Activated CD4-positive, alpha-beta T cell treated with anti-CD3 and anti-CD28 coated beads, Interleukin-2, amount 10 ng/mL, durations not matched to agents 24 days and 14 days (primary cell): ENCODE data around the gene P3H3. TPM values are rescaled to one million over a fixed set of nuclear protein-coding genes. Genes with fewer than 3 reads are reported as not detected.

Experiments used
- DNase-seq: peaks from one replicate; pipeline ENCODE4 v3.0.0; 2022
- H3K27ac Mint-ChIP-seq: one replicate; pipeline ENCODE4 v1.8.0; 2022; ENCODE audit warnings: mild to moderate bottlenecking, mixed read lengths
- H3K27me3 Mint-ChIP-seq: one replicate; pipeline ENCODE4 v1.8.0; 2022; ENCODE audit warnings: mixed read lengths
- H3K36me3 Mint-ChIP-seq: one replicate; pipeline ENCODE4 v1.8.0; 2022; ENCODE audit warnings: low read depth, mild to moderate bottlenecking, mixed read lengths
- H3K4me1 Mint-ChIP-seq: one replicate; pipeline ENCODE4 v1.8.0; 2021; ENCODE audit warnings: mixed read lengths
- H3K4me3 Mint-ChIP-seq: one replicate; pipeline ENCODE4 v1.8.0; 2022; ENCODE audit warnings: mild to moderate bottlenecking, moderate library complexity, mixed read lengths
- H3K9me3 Mint-ChIP-seq: one replicate; pipeline ENCODE4 v1.8.0; 2021; ENCODE audit warnings: mixed read lengths
- intact Hi-C: fragments of 100-400 bp; cut with micrococcal nuclease; formaldehyde crosslinking; loops from one replicate; pipeline ENCODE4 v1.15.1; 2023
- total RNA-seq: library from RNA; stranded (reverse); gene quantifications from 2 replicates; pipeline ENCODE4 v1.2.3, GENCODE V29; 2022

P3H3 gene
- total RNA-seq, 1 donor from 2014 or later: 4.7 TPM

DNA sequence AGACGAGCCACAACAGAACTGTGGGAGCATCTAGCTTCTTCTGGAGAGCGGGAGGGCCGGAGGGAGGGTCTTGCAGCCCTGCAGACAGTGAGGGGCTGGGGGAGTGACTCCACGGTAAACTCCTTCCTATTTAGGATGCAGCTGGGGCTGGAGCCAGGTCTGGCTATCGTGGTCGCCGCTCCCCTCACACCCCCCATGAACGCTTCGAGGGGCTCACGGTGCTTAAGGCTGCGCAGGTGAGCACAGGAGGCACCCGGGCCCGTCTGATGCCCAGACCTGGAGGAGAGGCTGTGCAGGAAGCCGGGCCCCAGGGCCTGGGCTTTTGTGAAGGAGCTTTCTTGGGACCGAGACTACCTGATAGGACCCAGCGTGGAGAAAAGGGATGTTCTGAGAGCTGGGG, 8.6 kb downstream of the P3H3 start:
- H3K27me3 Mint-ChIP-seq: peaks cover 2% of the 10 kb centered on the region
- H3K9me3 Mint-ChIP-seq: no peaks in the 10 kb centered on the region
- DNase-seq: no peak
- intact Hi-C loops: no loop called here
- H3K36me3 Mint-ChIP-seq: no peaks in the 10 kb centered on the region
- peaks cover 7% of the 10 kb centered on the region for H3K4me1 Mint-ChIP-seq
- H3K27ac Mint-ChIP-seq: no peak overlapping the region
- no peak overlapping the region for H3K4me3 Mint-ChIP-seq

DNA sequence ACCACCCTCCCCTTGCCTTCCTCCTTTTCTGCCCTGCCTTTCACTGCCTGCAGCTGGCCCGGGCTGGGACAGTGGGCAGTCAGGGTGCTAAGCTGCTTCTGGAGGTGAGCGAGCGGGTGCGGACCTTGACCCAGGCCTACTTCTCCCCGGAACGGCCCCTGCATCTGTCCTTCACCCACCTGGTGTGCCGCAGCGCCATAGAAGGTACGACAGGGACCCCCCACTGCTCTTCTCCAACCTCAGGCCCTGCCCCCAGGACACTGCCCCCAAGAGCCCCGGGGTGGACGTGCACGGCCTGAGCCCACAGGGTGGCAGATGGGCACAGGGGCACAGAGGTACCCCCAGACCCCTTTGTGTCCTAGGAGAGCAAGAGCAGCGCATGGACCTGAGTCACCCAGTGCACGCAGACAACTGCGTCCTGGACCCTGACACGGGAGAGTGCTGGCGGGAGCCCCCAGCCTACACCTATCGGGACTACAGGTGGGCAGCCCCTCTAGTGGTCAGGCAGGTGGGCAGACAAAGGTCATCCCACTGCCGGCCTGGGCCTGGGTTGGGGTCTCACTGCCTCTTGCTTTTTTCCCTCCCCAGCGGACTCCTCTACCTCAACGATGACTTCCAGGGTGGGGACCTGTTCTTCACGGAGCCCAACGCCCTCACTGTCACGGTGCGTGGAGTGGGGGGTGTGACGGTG, 9.3 kb downstream of the P3H3 start:
- intact Hi-C loops: no loop called here
- no peaks in the 10 kb centered on the region for H3K36me3 Mint-ChIP-seq
- H3K4me1 Mint-ChIP-seq: peaks cover 7% of the 10 kb centered on the region
- H3K4me3 Mint-ChIP-seq: no peak overlapping the region
- peaks cover 1% of the 10 kb centered on the region for H3K27me3 Mint-ChIP-seq
- H3K9me3 Mint-ChIP-seq: no peaks in the 10 kb centered on the region
- no peak for DNase-seq
- no peak overlapping the region for H3K27ac Mint-ChIP-seq

DNA sequence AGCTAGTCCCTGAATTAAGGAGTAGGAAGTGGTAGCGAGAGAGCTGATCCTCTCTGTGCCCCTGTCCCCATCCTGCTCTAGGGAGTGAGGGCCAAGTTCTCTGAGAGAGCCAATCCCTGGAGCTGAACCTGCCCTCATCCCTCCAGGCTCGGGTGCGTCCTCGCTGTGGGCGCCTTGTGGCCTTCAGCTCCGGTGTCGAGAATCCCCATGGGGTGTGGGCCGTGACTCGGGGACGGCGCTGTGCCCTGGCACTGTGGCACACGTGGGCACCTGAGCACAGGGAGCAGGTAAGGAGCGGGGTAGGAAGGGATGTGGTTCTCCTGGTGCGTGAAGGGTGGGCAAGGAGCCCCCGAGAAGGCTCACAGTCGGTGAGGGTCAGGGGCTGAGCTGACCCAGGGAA, 10.6 kb downstream of the P3H3 start:
- Mint-ChIP-seq H3K27ac (no peak overlapping the region), H3K27me3 (peaks cover 1% of the 10 kb centered on the region), H3K4me1 (peaks cover 7% of the 10 kb centered on the region), H3K9me3 (no peaks in the 10 kb centered on the region), H3K4me3 (no peak overlapping the region), H3K36me3 (no peaks in the 10 kb centered on the region)
- no peak for DNase-seq
- intact Hi-C loops: no loop called here

DNA sequence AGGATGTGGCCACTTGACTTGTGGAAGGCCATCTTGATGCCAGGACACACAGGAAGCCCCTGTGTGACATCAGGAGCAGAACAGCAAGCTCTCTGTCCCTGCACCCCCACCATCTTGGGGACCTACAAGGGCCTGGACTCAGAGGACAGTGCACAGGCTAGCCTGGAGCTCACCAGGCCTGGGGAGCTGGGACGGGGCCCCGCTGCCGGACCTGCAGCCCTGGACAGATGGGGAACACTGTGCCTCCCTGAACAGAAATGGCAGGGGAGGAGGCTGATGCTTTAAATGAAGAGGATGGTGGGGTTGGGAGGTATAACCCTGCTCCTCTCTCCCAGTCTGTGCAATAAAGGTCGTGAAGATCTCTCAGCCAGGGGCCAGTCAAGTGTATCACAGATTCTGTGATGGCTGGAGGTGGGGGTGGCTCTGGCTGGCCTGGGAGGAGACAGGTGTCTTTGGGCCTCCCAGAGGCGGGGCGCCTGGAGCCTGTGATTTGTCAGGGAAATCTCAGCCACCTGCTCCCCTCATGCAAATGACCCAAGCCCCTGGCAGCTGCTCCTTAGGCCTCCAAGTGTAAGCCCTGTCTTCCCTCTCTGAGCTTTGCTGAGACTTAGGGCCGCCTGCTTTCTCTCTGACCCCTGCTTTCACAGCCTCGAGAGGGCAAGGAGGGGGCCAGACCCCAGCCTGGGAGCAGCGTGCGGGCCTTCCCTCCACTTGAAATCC, 11.4 kb downstream of the P3H3 start:
- no peak overlapping the region for H3K27ac Mint-ChIP-seq
- H3K27me3 Mint-ChIP-seq: no peaks in the 10 kb centered on the region
- H3K36me3 Mint-ChIP-seq: peaks cover under 1% of the 10 kb centered on the region
- no peak overlapping the region for H3K4me3 Mint-ChIP-seq
- H3K9me3 Mint-ChIP-seq: no peaks in the 10 kb centered on the region
- peaks cover 2% of the 10 kb centered on the region for H3K4me1 Mint-ChIP-seq
- no peak for DNase-seq
- intact Hi-C loops: no loop called here

DNA sequence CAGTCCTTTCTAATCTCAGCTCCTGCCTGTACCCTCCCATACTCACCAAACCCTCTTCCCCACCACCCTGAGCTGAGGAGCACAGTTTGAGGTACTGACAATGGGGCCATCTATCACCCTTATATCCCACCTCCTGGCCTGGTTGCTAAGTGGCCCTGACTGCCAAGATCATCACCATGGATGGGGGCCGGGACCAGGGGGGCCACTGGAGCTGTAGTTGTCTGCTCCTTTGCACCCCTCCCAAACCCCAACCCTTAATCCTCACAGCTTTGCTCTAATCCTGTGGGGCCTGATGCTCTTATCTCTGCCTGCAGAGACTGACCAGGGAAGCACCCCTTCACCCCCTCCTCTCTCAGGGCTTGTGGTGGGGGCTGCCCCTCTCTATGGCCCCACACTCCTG, 12.1 kb downstream of the P3H3 start:
- intact Hi-C loops: no loop called here

DNA sequence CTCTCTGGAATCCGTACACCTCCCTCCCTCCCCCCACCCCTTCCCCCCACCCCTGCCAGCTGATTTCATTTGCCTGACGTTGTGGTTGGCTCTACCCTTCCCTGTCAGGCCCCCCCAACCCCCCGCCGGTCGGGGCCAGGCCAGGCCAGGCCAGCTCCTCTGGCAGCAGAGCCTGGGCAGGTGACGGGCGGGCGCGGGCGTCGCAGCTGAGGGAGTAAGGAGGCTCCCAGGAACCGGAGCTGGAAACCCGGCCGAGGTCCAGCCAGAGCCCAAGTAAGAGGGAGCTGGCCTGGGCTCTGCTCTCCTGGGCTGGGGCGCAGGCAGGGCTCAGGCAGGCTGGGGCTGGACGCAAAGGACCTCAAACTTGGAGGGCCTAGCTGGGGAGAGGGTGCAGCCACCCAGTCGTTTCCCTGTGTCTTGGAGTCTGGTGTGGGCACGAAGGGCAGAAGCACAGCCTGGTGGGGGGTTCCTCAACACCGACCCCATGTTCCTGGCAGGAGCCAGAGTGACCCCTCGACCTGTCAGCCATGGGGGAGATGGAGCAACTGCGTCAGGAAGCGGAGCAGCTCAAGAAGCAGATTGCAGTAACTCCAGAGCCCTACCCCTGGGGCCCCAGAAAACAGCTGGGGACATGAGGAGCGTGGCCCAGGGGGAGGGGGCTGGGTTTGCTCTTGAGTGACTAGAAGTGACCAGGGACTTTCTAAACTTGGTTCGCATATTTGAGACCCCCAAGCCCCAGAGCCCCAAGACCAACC, 12.7 kb downstream of the P3H3 start, which contains the start of gene GNB3:
Gene GNB3 (plus strand): TSS at position 165 of the 755 bp plus-strand sequence. CDS start 363 bp downstream, at position 528.
- no peaks in the 10 kb centered on the region for H3K27me3 Mint-ChIP-seq
- no peaks in the 10 kb centered on the region for H3K9me3 Mint-ChIP-seq
- no peak for DNase-seq
- H3K4me1 Mint-ChIP-seq: peaks cover 2% of the 10 kb centered on the region
- H3K36me3 Mint-ChIP-seq: peaks cover 7% of the 10 kb centered on the region
- no peak within 1 kb of the TSS for H3K27ac Mint-ChIP-seq
- intact Hi-C loops: no loop called here
- H3K4me3 Mint-ChIP-seq: no peak within 1 kb of the TSS

More for the DNA sequence above, 12.1 kb downstream of the P3H3 start:
- Mint-ChIP-seq H3K9me3 (no peaks in the 10 kb centered on the region), H3K4me3 (no peak overlapping the region), H3K27me3 (no peaks in the 10 kb centered on the region), H3K4me1 (peaks cover 4% of the 10 kb centered on the region), H3K36me3 (peaks cover 4% of the 10 kb centered on the region), H3K27ac (no peak overlapping the region)
- DNase-seq: no peak

DNA sequence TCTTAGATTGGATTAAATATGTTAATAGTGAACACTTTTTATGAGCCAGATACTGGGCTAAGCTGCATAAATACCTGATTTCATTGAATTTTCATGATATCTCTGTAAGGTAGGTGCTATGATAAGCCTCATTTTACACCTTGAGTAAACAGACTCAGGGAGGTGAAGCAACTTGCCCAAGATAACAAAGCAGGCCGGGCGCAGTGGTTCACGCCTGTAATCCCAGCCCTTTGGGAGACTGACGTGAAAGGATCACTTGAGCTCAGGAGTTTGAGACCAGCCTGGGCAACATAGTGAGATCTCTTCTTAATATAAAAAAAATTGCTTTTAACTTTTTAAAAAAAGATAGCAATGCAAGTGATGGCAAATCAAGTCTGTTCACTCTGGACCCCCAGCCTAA, 13.9 kb downstream of the P3H3 start:
- peaks cover 5% of the 10 kb centered on the region for H3K4me1 Mint-ChIP-seq

DNA sequence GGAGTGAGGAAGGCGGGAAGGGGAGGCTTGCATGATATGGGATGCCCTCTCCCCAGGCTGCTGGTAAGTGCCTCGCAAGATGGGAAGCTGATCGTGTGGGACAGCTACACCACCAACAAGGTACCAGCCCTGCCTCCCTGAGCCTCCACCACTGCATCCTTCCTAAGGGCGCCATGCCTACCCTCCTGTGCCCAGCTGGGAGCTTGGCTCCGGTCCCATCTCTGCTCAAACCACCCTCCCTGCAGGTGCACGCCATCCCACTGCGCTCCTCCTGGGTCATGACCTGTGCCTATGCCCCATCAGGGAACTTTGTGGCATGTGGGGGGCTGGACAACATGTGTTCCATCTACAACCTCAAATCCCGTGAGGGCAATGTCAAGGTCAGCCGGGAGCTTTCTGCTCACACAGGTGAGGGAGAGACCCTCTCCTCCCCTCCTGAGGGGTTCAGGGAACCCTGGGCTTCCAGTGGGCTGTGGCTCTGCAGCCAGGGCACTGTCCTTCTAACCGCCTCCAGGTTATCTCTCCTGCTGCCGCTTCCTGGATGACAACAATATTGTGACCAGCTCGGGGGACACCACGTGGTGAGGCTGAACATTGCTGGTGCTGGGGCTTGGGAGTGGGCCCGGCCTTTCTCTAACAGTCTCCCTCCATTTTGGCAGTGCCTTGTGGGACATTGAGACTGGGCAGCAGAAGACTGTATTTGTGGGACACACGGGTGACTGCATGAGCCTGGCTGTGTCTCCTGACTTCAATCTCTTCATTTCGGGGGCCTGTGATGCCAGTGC, 15.1 kb downstream of the P3H3 start:
- H3K36me3 Mint-ChIP-seq: peaks cover 18% of the 10 kb centered on the region
- no peak overlapping the region for H3K4me3 Mint-ChIP-seq

More for the DNA sequence above, 13.9 kb downstream of the P3H3 start:
- H3K27ac Mint-ChIP-seq: no peak overlapping the region
- DNase-seq: no peak
- H3K36me3 Mint-ChIP-seq: peaks cover 12% of the 10 kb centered on the region
- intact Hi-C loops: no loop called here
- H3K9me3 Mint-ChIP-seq: no peaks in the 10 kb centered on the region
- H3K27me3 Mint-ChIP-seq: no peaks in the 10 kb centered on the region
- no peak overlapping the region for H3K4me3 Mint-ChIP-seq

DNA sequence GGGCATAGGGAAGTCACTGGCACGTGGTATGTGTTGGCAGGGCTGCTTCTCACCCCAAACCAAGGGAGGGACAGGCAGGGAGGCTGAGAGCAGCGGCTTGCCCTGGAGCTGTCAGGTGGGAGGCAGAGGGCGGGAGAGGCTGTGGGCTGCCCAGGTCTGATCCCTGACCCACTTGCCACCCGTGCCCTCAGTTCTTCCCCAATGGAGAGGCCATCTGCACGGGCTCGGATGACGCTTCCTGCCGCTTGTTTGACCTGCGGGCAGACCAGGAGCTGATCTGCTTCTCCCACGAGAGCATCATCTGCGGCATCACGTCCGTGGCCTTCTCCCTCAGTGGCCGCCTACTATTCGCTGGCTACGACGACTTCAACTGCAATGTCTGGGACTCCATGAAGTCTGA, 17.2 kb downstream of the P3H3 start:
- no peaks in the 10 kb centered on the region for H3K9me3 Mint-ChIP-seq
- DNase-seq: no peak
- intact Hi-C loops: no loop called here
- peaks cover 27% of the 10 kb centered on the region for H3K36me3 Mint-ChIP-seq
- H3K27me3 Mint-ChIP-seq: no peaks in the 10 kb centered on the region
- no peak overlapping the region for H3K27ac Mint-ChIP-seq
- H3K4me3 Mint-ChIP-seq: no peak overlapping the region
- H3K4me1 Mint-ChIP-seq: peaks cover 26% of the 10 kb centered on the region

More for the DNA sequence above, 15.1 kb downstream of the P3H3 start:
- Mint-ChIP-seq H3K27me3 (no peaks in the 10 kb centered on the region), H3K27ac (no peak overlapping the region), H3K9me3 (no peaks in the 10 kb centered on the region), H3K4me1 (peaks cover 9% of the 10 kb centered on the region)
- no peak for DNase-seq
- intact Hi-C loops: no loop called here

DNA sequence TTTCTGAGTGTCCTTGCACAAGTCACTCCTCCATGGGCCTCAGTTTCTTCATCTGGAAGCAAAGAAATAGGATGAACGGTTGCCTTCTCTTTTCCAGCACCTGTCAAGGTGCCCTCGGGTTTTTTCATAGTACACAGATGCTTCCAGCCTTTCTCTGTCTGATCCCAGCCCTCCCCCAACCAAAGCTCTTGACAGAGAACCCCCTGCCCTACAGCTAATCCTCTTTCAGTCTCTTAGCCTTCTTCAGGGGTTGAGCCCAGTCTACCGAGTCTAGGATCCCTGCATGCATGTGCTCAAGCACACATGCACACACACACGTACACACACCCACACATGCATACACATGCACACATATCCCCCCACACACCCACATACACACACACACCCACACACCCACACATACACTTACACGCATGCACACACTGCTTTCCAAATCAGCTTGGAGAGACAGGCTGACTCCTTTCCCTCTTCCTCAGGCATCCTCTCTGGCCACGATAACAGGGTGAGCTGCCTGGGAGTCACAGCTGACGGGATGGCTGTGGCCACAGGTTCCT, 18.2 kb downstream of the P3H3 start:
- Mint-ChIP-seq H3K27ac (no peak overlapping the region), H3K4me1 (peaks cover 30% of the 10 kb centered on the region), H3K27me3 (no peaks in the 10 kb centered on the region), H3K4me3 (no peak overlapping the region), H3K9me3 (no peaks in the 10 kb centered on the region), H3K36me3 (peaks cover 29% of the 10 kb centered on the region)
- intact Hi-C loops: no loop called here
- no peak for DNase-seq

DNA sequence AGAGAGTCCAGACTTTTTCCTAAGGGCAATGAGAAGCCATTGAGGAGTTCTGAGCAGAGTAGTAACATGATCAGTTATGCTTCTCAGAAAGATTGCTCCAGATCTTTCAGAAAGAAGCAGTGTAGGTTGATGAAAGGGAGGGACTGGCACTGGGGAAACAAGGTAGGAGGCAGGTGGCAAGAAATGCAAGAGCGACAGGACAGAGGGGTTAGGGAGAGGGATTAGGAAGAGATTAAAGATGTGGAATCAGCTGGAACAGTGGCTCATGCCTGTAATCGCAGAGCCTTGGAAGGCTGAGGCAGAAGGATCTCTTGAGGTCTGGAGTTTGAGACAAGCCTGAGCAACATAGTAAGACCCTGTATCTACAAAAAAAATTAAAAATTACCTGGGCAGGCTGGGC, 19.5 kb downstream of the P3H3 start:
- Mint-ChIP-seq H3K4me1 (peaks cover 30% of the 10 kb centered on the region), H3K36me3 (peaks cover 29% of the 10 kb centered on the region), H3K4me3 (no peak overlapping the region), H3K9me3 (no peaks in the 10 kb centered on the region), H3K27me3 (no peaks in the 10 kb centered on the region), H3K27ac (no peak overlapping the region)
- no peak for DNase-seq
- intact Hi-C loops: no loop called here

DNA sequence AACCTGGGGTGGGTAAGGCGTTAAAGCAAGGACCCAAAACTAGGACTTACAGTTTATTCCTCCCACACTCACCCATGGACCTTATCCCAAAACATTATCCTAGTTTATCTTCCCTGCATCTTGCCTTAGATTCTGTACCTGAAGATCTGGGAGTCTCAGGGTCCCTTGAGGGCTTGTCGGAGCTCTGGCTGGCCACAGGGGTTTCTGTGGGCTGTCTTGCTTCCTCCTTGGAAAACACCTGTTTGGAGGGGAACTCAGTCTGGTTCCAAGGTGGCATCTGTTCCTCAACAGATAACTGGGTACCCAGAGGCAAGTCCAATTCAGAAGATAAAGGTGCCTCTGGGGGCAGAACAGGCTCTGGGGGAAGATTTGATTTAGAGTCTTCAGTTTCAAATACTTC, 21.2 kb downstream of the P3H3 start:
- peak overlapping the region; percentile 89 for H3K4me3 Mint-ChIP-seq
- no peaks in the 10 kb centered on the region for H3K9me3 Mint-ChIP-seq
- no peak overlapping the region for H3K27ac Mint-ChIP-seq
- no peak for DNase-seq
- peaks cover 43% of the 10 kb centered on the region for H3K4me1 Mint-ChIP-seq
- intact Hi-C loops: no loop called here
- peaks cover 36% of the 10 kb centered on the region for H3K36me3 Mint-ChIP-seq
- no peaks in the 10 kb centered on the region for H3K27me3 Mint-ChIP-seq

DNA sequence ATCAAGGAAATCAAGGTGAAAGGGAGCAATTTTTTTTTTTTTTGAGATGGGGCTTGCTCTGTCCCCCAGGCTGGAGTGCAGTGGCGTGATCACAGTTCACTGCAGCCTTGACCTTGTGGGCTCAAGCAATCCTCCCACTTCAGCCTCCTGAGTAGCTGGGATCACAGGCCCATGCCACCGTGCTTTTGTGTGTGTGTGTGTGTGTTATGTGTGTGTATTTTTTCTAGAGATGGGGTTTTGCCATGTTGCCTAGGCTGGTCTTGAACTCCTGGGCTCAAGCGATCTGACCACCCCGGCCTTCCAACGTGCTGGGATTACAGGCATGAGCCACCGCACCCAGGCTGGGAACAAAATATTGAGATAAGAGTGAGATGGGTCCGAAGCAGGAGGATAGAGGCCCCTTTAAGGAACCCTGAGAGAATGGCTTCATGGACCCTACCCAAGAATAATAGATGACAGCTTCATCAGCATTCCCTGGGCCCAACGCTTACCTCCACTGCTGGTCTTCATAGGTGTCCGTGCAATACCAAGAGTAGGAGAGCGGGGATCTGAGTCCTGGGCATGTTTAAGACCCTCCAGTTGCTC, 21.9 kb downstream of the P3H3 start:
- Mint-ChIP-seq H3K4me3 (peak overlapping the region; percentile 89), H3K4me1 (peaks cover 41% of the 10 kb centered on the region), H3K36me3 (peaks cover 31% of the 10 kb centered on the region), H3K9me3 (no peaks in the 10 kb centered on the region), H3K27me3 (no peaks in the 10 kb centered on the region), H3K27ac (peak overlapping the region; percentile 62)
- no peak for DNase-seq
- intact Hi-C loops: loop anchor here (5.0 kb wide), 2 partner anchors 283 to 358 kb away; partner anchors contain the start of genes MRPL51, NCAPD2 and NOP2
